ENCODE data around the gene DST. TPM values are rescaled to one million over a fixed set of nuclear protein-coding genes. Genes with fewer than 3 reads are reported as not detected.

Gene DST
- total RNA-seq, 1 experiment from 2014 or later: 370 TPM

- TF ChIP-seq CTCF (IDR thresholded peaks at IDR 0.05; ENCODE audit: unreplicated experiment): no peak
- Mint-ChIP-seq H3K27me3 (ENCODE audit: insufficient read depth, unreplicated experiment) (no peaks in the 10 kb centered on the region), H3K4me1 (ENCODE audit: insufficient read depth, unreplicated experiment) (peaks cover 7% of the 10 kb centered on the region), H3K36me3 (ENCODE audit: insufficient read depth, unreplicated experiment) (no peaks in the 10 kb centered on the region), H3K9me3 (ENCODE audit: unreplicated experiment) (peaks cover 3% of the 10 kb centered on the region), H3K4me3 (ENCODE audit: unreplicated experiment) (no peak overlapping the region), H3K27ac (ENCODE audit: low read depth, unreplicated experiment) (no peak overlapping the region)
- ChIA-PET CTCF (no interaction called here), POLR2A (no interaction called here)
- BruUV-seq (replicated peaks): no TSS peak
- intact Hi-C loops (cut with micrococcal nuclease): no loop called here
- DNase-seq (ENCODE audit: unreplicated experiment): no peak
Observed at GRCh38 chr6:56430629-56431600, 211.8 kb downstream of the DST start.

DNA sequence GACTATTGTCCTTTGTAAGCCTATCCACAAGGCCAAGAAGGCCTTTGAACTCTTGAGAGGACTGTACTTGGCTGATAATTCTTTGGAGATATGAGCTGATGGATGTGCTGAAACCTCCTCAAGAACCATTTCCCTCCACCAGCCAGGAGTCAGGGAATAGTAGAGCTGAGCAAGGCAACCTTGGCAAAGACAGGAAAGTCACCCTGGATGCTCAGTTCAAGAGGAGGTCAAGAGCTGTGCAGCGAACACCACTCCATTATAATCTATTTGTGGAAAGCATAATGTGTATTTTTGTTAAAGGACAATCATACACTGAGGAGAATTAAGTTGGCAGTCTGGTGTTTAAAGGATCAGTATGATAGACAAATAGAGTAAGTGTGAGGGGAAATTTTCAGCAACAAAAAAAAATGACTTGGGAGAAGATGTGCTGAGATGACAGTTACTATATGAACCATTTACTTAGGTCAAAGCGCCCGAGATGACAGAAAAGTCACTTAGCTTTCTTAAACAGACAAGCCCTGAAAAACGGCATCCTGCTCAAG, 218.1 kb downstream of the DST start:
- Mint-ChIP-seq H3K4me3 (ENCODE audit: unreplicated experiment) (no peak overlapping the region), H3K27ac (ENCODE audit: low read depth, unreplicated experiment) (no peak overlapping the region), H3K36me3 (ENCODE audit: insufficient read depth, unreplicated experiment) (no peaks in the 10 kb centered on the region), H3K9me3 (ENCODE audit: unreplicated experiment) (no peaks in the 10 kb centered on the region), H3K27me3 (ENCODE audit: insufficient read depth, unreplicated experiment) (no peaks in the 10 kb centered on the region), H3K4me1 (ENCODE audit: insufficient read depth, unreplicated experiment) (no peaks in the 10 kb centered on the region)
- ChIA-PET POLR2A (no interaction called here), CTCF (no interaction called here)
- intact Hi-C loops (cut with micrococcal nuclease): no loop called here
- BruUV-seq (replicated peaks): no TSS peak
- no peak for TF ChIP-seq CTCF (IDR thresholded peaks at IDR 0.05; ENCODE audit: unreplicated experiment)
- DNase-seq (ENCODE audit: unreplicated experiment): no peak

- Mint-ChIP-seq H3K4me3 (ENCODE audit: unreplicated experiment) (no peak overlapping the region), H3K27me3 (ENCODE audit: insufficient read depth, unreplicated experiment) (no peaks in the 10 kb centered on the region), H3K36me3 (ENCODE audit: insufficient read depth, unreplicated experiment) (no peaks in the 10 kb centered on the region), H3K27ac (ENCODE audit: low read depth, unreplicated experiment) (no peak overlapping the region), H3K9me3 (ENCODE audit: unreplicated experiment) (no peaks in the 10 kb centered on the region), H3K4me1 (ENCODE audit: insufficient read depth, unreplicated experiment) (no peaks in the 10 kb centered on the region)
- ChIA-PET POLR2A (no interaction called here), CTCF (no interaction called here)
- DNase-seq (ENCODE audit: unreplicated experiment): no peak
- no TSS peak for BruUV-seq (replicated peaks)
- TF ChIP-seq CTCF (IDR thresholded peaks at IDR 0.05; ENCODE audit: unreplicated experiment): no peak
- intact Hi-C loops (cut with micrococcal nuclease): no loop called here
Observed at GRCh38 chr6:56424064-56424463, 218.6 kb downstream of the DST start.

DNA sequence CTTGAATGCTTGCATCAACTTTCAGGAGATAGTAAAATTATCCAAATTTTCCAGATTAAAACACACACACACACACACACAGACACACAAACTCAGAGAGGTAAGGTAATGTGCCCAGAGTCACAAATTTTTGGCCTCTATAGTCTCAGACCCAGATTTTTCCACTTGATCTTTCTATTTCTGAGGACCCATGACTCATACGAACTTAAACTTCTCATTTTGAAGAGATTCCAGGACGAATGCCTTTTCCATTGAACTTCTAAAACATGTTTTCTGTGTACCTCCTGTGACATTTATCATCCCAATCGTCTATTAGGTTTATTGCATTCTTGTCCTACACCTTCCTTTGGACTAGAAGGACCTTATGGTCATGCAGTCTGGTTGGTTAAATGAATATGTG, 222.4 kb downstream of the DST start:
- CTCF ChIA-PET: no interaction called here
- POLR2A ChIA-PET: interaction anchor here (0.6 kb wide), 1 partner anchor 168 kb away, joined by 3 read pairs; no protein-coding TSS in a partner anchor
- TF ChIP-seq CTCF (IDR thresholded peaks at IDR 0.05; ENCODE audit: unreplicated experiment): no peak
- no peaks in the 10 kb centered on the region for H3K4me1 Mint-ChIP-seq (ENCODE audit: insufficient read depth, unreplicated experiment)
- DNase-seq (ENCODE audit: unreplicated experiment): no peak
- BruUV-seq (replicated peaks): no TSS peak
- no peak overlapping the region for H3K4me3 Mint-ChIP-seq (ENCODE audit: unreplicated experiment)
- H3K36me3 Mint-ChIP-seq (ENCODE audit: insufficient read depth, unreplicated experiment): no peaks in the 10 kb centered on the region
- H3K27me3 Mint-ChIP-seq (ENCODE audit: insufficient read depth, unreplicated experiment): no peaks in the 10 kb centered on the region
- intact Hi-C loops (cut with micrococcal nuclease): no loop called here
- H3K9me3 Mint-ChIP-seq (ENCODE audit: unreplicated experiment): no peaks in the 10 kb centered on the region
- H3K27ac Mint-ChIP-seq (ENCODE audit: low read depth, unreplicated experiment): no peak overlapping the region

All from MCF 10A (cell line).